Panc1 (cell line): ENCODE data around the gene RAET1E. TPM values are rescaled to one million over a fixed set of nuclear protein-coding genes. Genes with fewer than 3 reads are reported as not detected.

ENCODE experiments used
- ATAC-seq: fragments of 200-7000 bp; cut with Tn5 transposase; 2 replicates; pipeline ENCODE4 v1.9.1; 2020; ENCODE audit warnings: mild to moderate bottlenecking, moderate library complexity
- BruUV-seq: library from RNA; stranded (reverse); fragments of 400-500 nt; replicated peaks from 2 replicates; lab custom pipeline; 2021; lab: Mats Ljungman, UMichigan
- CTCF ChIA-PET: fragments of 300-600 bp; sonication (Branson Sonifier 250); formaldehyde crosslinking; loops from one replicate; lab custom pipeline; 2022; ENCODE audit warnings: antibody characterized with exemption; lab: Charles Lee
- POLR2A ChIA-PET: fragments of 300-600 bp; sonication (Branson Sonifier 250); formaldehyde crosslinking; loops from one replicate; lab custom pipeline; 2022; ENCODE audit warnings: antibody characterized with exemption; lab: Charles Lee
- DNase-seq: peaks from one replicate; pipeline ENCODE4 v3.0.0-alpha.2; 2010; ENCODE audit warnings: low read depth, low spot score
- H3K27ac ChIP-seq: 2 replicates; pipeline ENCODE4 v1.5.1; 2011; ENCODE audit warnings: mild to moderate bottlenecking, low read length, inconsistent platforms
- H3K27me3 ChIP-seq: fragments of 200-500 bp; sonication (Bioruptor generic); 2 replicates; pipeline ENCODE4 v1.6.0; 2014; ENCODE audit warnings: low read length, inconsistent platforms; ENCODE audit not compliant: control insufficient read depth, insufficient read depth
- H3K36me3 ChIP-seq: fragments of 200-500 bp; sonication (Bioruptor generic); 2 replicates; pipeline ENCODE4 v1.5.1; 2014; ENCODE audit warnings: inconsistent platforms, mild to moderate bottlenecking, low read length, moderate library complexity; ENCODE audit not compliant: control insufficient read depth, insufficient read depth
- H3K4me1 ChIP-seq: 2 replicates; pipeline ENCODE4 v1.5.1; 2011; ENCODE audit warnings: inconsistent platforms, mild to moderate bottlenecking, low read length, moderate library complexity; ENCODE audit not compliant: control insufficient read depth, insufficient read depth
- H3K4me3 ChIP-seq, 2 experiments: 2 replicates each; pipeline ENCODE4 v1.5.1; 2011 to 2012; ENCODE audit warnings: low read depth in 2 of 2, low read length in 2 of 2, mild to moderate bottlenecking in 2 of 2, inconsistent platforms in 1 of 2, moderate library complexity in 1 of 2
- H3K9me3 ChIP-seq: fragments of 200-500 bp; sonication (Bioruptor generic); 2 replicates; pipeline ENCODE4 v1.5.1; 2014; ENCODE audit warnings: low read depth, mild to moderate bottlenecking, inconsistent platforms, low read length, moderate library complexity; ENCODE audit not compliant: control insufficient read depth, insufficient read depth
- POLR2AphosphoS5 ChIP-seq: IDR thresholded peaks from 2 replicates; pipeline ENCODE4 v1.6.1; 2012; ENCODE audit warnings: mild to moderate bottlenecking, low read depth, low read length, moderate library complexity
- REST ChIP-seq, 2 experiments: IDR thresholded peaks; 2 replicates each; pipeline ENCODE4 v1.6.1; 2011 to 2012; ENCODE audit warnings: low read depth in 2 of 2, control low read depth in 1 of 2, low read length in 1 of 2, mild to moderate bottlenecking in 1 of 2, moderate library complexity in 1 of 2; ENCODE audit not compliant: insufficient read depth in 1 of 2
- SIN3A ChIP-seq: IDR thresholded peaks from 2 replicates; pipeline ENCODE4 v1.6.1; 2012; ENCODE audit warnings: low read depth, mild to moderate bottlenecking, low read length, moderate library complexity, borderline replicate concordance; ENCODE audit not compliant: insufficient read depth
- TCF7L2 ChIP-seq: IDR thresholded peaks from 2 replicates; pipeline ENCODE4 v1.6.1; 2011; ENCODE audit warnings: mild to moderate bottlenecking, low read depth, low read length, inconsistent platforms
- in situ Hi-C: cut with HindIII; loops from 2 replicates; pipeline ENCODE4 v1.10.0; 2016; ENCODE audit warnings: low sequenced_read_pairs, low pct_unique_long_range_greater_than_20kb
- intact Hi-C: fragments of 100-400 bp; cut with micrococcal nuclease; formaldehyde crosslinking; loops from one replicate; pipeline ENCODE4 v1.10.0; 2022; ENCODE audit not compliant: unreplicated experiment
- total RNA-seq: library from RNA; stranded (reverse); gene quantifications from one replicate; pipeline ENCODE4 v1.2.1, GENCODE V29; 2021; ENCODE audit not compliant: unreplicated experiment
- TF ChIP-seq, protein P1 (sequence below): fragments of 450-650 bp; IDR thresholded peaks from 2 replicates; pipeline ENCODE4 v1.5.1; 2017; ENCODE audit warnings: mild to moderate bottlenecking

RAET1E gene
- total RNA-seq, 1 experiment from 2014 or later: 1.8 TPM

GRCh38 chr6:149942461-149942829 is 44.5 kb upstream of the RAET1E start:
- ATAC-seq: peak; percentile 13
- H3K27ac ChIP-seq: no peak overlapping the region

DNA sequence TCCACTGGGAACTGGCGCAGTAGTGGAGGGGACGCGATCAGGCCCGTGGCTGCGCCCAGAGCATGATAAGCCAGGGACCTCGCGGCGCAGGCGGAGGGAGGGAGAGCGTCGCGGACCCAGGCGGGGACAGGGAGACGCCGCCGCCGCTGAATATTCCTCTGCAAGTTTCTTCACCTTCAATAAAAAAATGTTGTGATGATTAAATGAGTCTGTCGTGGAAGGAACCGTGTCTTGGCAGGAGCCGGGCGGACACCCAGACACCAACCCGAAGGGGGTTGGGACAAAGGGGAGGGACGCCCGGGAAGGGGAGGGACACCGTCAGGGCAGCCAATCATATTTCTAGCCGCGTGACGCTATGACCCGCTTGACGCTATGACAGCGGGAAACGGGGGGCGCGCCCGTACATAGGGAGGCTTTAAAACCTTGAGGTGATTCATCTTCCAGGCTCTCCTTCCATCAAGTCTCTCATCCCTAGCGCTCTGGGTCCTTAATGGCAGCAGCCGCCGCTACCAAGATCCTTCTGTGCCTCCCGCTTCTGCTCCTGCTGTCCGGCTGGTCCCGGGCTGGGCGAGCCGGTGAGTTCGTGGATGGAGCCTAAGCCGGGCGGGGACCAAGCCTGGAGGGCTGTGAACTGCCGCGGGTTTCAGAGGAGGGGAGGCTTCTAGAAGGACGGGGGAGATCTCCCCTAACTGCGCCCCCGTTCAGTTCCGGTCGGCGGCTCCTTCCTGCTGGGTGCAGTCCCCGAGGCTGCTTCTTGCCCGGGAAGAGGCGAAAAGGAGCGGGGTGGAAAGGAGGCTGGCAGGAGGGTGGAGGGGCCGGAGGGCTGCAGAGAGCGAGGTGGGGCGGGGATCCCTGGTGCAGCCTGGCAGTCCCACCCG is 43.9 kb upstream of the RAET1E start, which contains the start of gene ULBP2:
Gene ULBP2 (plus strand): TSS at position 432 of the 878 bp plus-strand sequence. CDS start 59 bp downstream, at position 491.
- POLR2A ChIA-PET: no interaction called here
- peaks cover 12% of the 10 kb centered on the region for H3K27me3 ChIP-seq
- peaks cover 6% of the 10 kb centered on the region; the same call in 1 of the 2 replicates for H3K4me1 ChIP-seq
- H3K36me3 ChIP-seq: no peaks in the 10 kb centered on the region
- peak within 1 kb of the TSS; percentile 39; the same call in 1 of the 2 replicates for H3K27ac ChIP-seq
- TF ChIP-seq, protein P1, sequence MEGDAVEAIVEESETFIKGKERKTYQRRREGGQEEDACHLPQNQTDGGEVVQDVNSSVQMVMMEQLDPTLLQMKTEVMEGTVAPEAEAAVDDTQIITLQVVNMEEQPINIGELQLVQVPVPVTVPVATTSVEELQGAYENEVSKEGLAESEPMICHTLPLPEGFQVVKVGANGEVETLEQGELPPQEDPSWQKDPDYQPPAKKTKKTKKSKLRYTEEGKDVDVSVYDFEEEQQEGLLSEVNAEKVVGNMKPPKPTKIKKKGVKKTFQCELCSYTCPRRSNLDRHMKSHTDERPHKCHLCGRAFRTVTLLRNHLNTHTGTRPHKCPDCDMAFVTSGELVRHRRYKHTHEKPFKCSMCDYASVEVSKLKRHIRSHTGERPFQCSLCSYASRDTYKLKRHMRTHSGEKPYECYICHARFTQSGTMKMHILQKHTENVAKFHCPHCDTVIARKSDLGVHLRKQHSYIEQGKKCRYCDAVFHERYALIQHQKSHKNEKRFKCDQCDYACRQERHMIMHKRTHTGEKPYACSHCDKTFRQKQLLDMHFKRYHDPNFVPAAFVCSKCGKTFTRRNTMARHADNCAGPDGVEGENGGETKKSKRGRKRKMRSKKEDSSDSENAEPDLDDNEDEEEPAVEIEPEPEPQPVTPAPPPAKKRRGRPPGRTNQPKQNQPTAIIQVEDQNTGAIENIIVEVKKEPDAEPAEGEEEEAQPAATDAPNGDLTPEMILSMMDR: no peak
- peak; percentile 64; the same call in 1 of the 2 replicates for TF ChIP-seq SIN3A
- no peaks in the 10 kb centered on the region for H3K9me3 ChIP-seq
- H3K4me3 ChIP-seq: peak within 1 kb of the TSS; percentile 69 to 72
- in situ Hi-C loops: no loop called here
- intact Hi-C loops: no loop called here
- BruUV-seq: no TSS peak
- no peak for DNase-seq
- ATAC-seq: peak; percentile 94
- CTCF ChIA-PET: interaction anchor here (0.9 kb wide), 1 partner anchor 75 kb away, joined by 3 read pairs; no protein-coding TSS in a partner anchor

More at GRCh38 chr6:149942461-149942829, 44.5 kb upstream of the RAET1E start:
- BruUV-seq: no TSS peak
- POLR2A ChIA-PET: no interaction called here
- Histone ChIP-seq H3K4me1 (peaks cover 6% of the 10 kb centered on the region; the same call in 1 of the 2 replicates), H3K4me3 (peak overlapping the region; percentile 69 to 72), H3K36me3 (no peaks in the 10 kb centered on the region), H3K27me3 (peaks cover 7% of the 10 kb centered on the region), H3K9me3 (no peaks in the 10 kb centered on the region)
- no peak for DNase-seq
- in situ Hi-C loops (no loop called here), intact Hi-C loops (no loop called here)
- CTCF ChIA-PET: no interaction called here
- no peak for TF ChIP-seq REST (IDR thresholded peaks at IDR 0.05; ENCODE audit: insufficient read depth in 1 of 2, low read depth in 2 of 2, low read length in 1 of 2)
- no peak for TF ChIP-seq SIN3A
- TF ChIP-seq POLR2AphosphoS5: no peak
- TF ChIP-seq TCF7L2: no peak
- TF ChIP-seq, protein P1: no peak
